Activated CD8-positive, alpha-beta T cell treated with anti-CD3 and anti-CD28 coated beads for 36 hours (primary cell): Measurements from ENCODE around the gene ANKRD33B. TPM values are rescaled to one million over a fixed set of nuclear protein-coding genes. Genes with fewer than 3 reads are reported as not detected.
"Not testable (repeated sequence)": the region's sequence is repeated elsewhere in the genome, so short reads cannot be mapped to it uniquely, and the experiment has no call there.

Experiments
- ATAC-seq: fragments of 200-7000 bp; cut with Tn5 transposase; one replicate; pipeline ENCODE4 v1.10.0; 2021; ENCODE audit warnings: mild to moderate bottlenecking, moderate library complexity
- CTCF ChIA-PET: fragments of 350-600 bp; sonication (Branson Sonifier 250); formaldehyde crosslinking; loops from one replicate; lab custom pipeline; 2021; ENCODE audit warnings: antibody characterized with exemption; lab: Charles Lee
- POLR2A ChIA-PET: fragments of 350-600 bp; sonication (Branson Sonifier 250); formaldehyde crosslinking; loops from one replicate; lab custom pipeline; 2021; ENCODE audit warnings: antibody characterized with exemption; lab: Charles Lee
- DNase-seq: peaks from one replicate; pipeline ENCODE4 v3.0.0-alpha.2; 2020
- H3K27ac Mint-ChIP-seq: one replicate; pipeline ENCODE4 v1.8.0; 2021; ENCODE audit warnings: mild to moderate bottlenecking, mixed read lengths
- H3K27me3 Mint-ChIP-seq: one replicate; pipeline ENCODE4 v1.8.0; 2021; ENCODE audit warnings: mixed read lengths
- H3K36me3 Mint-ChIP-seq: one replicate; pipeline ENCODE4 v1.8.0; 2021; ENCODE audit warnings: low read depth, mixed read lengths
- H3K4me1 Mint-ChIP-seq: one replicate; pipeline ENCODE4 v1.8.0; 2021; ENCODE audit warnings: low read depth, mixed read lengths
- H3K4me3 Mint-ChIP-seq: one replicate; pipeline ENCODE4 v1.8.0; 2021; ENCODE audit warnings: mild to moderate bottlenecking, moderate library complexity, mixed read lengths
- H3K9me3 Mint-ChIP-seq: one replicate; pipeline ENCODE4 v1.8.0; 2021; ENCODE audit warnings: mixed read lengths
- CTCF ChIP-seq: fragments of 200-600 bp; IDR thresholded peaks from one replicate; pipeline ENCODE4 v1.8.0; 2022; ENCODE audit warnings: antibody characterized with exemption, mild to moderate bottlenecking
- intact Hi-C: fragments of 100-400 bp; cut with micrococcal nuclease; formaldehyde crosslinking; loops from one replicate; pipeline ENCODE4 v1.10.0; 2022
- total RNA-seq, 2 experiments: library from RNA; stranded (reverse); gene quantifications; one replicate each; pipeline ENCODE4 v1.2.3, GENCODE V29; 2021

ANKRD33B gene
- total RNA-seq, result 10 to 100 TPM; 13.6 to 13.8 TPM

GRCh38 chr5:10563945-10564837 lies at the start of gene ANKRD33B:
ANKRD33B (plus strand) TSS chr5:10564070; CDS start chr5:10564468, 398 bp downstream.
- ChIA-PET CTCF (no interaction called here), POLR2A (interaction anchor here (0.6 to 1.0 kb wide), 3 partner anchors 12 to 71 kb away, joined by 3 to 5 read pairs (median 3); no protein-coding TSS in a partner anchor)
- no peak for TF ChIP-seq CTCF
- Mint-ChIP-seq H3K4me3 (peak within 1 kb of the TSS; percentile 91), H3K27ac (peak within 1 kb of the TSS; percentile 82), H3K36me3 (peaks cover 4% of the 10 kb centered on the region), H3K27me3 (peaks cover 14% of the 10 kb centered on the region), H3K9me3 (no peaks in the 10 kb centered on the region), H3K4me1 (peaks cover 22% of the 10 kb centered on the region)
- DNase-seq (peak; percentile 85), ATAC-seq (peak; percentile 88)
- intact Hi-C loops, result no loop called here

- not testable (repeated sequence) for H3K27ac Mint-ChIP-seq, ATAC-seq
Measured at GRCh38 chr5:10514572-10514971, 49.3 kb upstream of the ANKRD33B start.

GRCh38 chr5:10515492-10515891 lies 48.4 kb upstream of the ANKRD33B start:
- H3K4me1 Mint-ChIP-seq, result no peaks in the 10 kb centered on the region
- peaks cover 5% of the 10 kb centered on the region for H3K27me3 Mint-ChIP-seq
- CTCF ChIA-PET, result no interaction called here
- POLR2A ChIA-PET, result no interaction called here
- intact Hi-C loops, result no loop called here
- no peak overlapping the region for H3K4me3 Mint-ChIP-seq
- no peaks in the 10 kb centered on the region for H3K36me3 Mint-ChIP-seq
- H3K27ac Mint-ChIP-seq, result no peak overlapping the region
- H3K9me3 Mint-ChIP-seq, result no peaks in the 10 kb centered on the region
- no peak for TF ChIP-seq CTCF
- ATAC-seq, result no peak
- no peak for DNase-seq

More at GRCh38 chr5:10514572-10514971, 49.3 kb upstream of the ANKRD33B start:
- H3K4me3 Mint-ChIP-seq, CTCF ChIA-PET, H3K9me3 Mint-ChIP-seq, H3K36me3 Mint-ChIP-seq, H3K4me1 Mint-ChIP-seq, intact Hi-C loops, POLR2A ChIA-PET, H3K27me3 Mint-ChIP-seq, DNase-seq: not testable (repeated sequence)

- no peaks in the 10 kb centered on the region for H3K36me3 Mint-ChIP-seq
- ChIA-PET POLR2A (interaction anchor here (0.6 kb wide), 1 partner anchor 242 kb away, joined by 3 read pairs; the partner anchor contains the start of gene DAP), CTCF (no interaction called here)
- DNase-seq, result no peak
- H3K4me3 Mint-ChIP-seq, result no peak overlapping the region
- no peaks in the 10 kb centered on the region for H3K27me3 Mint-ChIP-seq
- peaks cover 4% of the 10 kb centered on the region for H3K9me3 Mint-ChIP-seq
- H3K27ac Mint-ChIP-seq, result no peak overlapping the region
- ATAC-seq, result no peak
- H3K4me1 Mint-ChIP-seq, result no peaks in the 10 kb centered on the region
- no peak for TF ChIP-seq CTCF
- intact Hi-C loops, result no loop called here
Measured at GRCh38 chr5:10518347-10518746, 45.5 kb upstream of the ANKRD33B start.

- no peak for DNase-seq
- ChIA-PET CTCF (interaction anchor here (0.8 kb wide), 1 partner anchor 107 kb away, joined by 3 read pairs; no protein-coding TSS in a partner anchor), POLR2A (no interaction called here)
- H3K27me3 Mint-ChIP-seq, result no peaks in the 10 kb centered on the region
- H3K36me3 Mint-ChIP-seq, result no peaks in the 10 kb centered on the region
- peaks cover 4% of the 10 kb centered on the region for H3K9me3 Mint-ChIP-seq
- H3K27ac Mint-ChIP-seq, result no peak overlapping the region
- H3K4me3 Mint-ChIP-seq, result no peak overlapping the region
- no peaks in the 10 kb centered on the region for H3K4me1 Mint-ChIP-seq
- intact Hi-C loops, result no loop called here
- no peak for ATAC-seq
- no peak for TF ChIP-seq CTCF
Measured at GRCh38 chr5:10519729-10520128, 44.1 kb upstream of the ANKRD33B start.
